Right lobe of liver (tissue), 6 donors: ENCODE data around the gene SKP2. TPM values are rescaled to one million over a fixed set of nuclear protein-coding genes. Genes with fewer than 3 reads are reported as not detected.
"Not testable (repeated sequence)": the region's sequence is repeated elsewhere in the genome, so short reads cannot be mapped to it uniquely, and the experiment has no call there.

Experiments
- ATAC-seq, 4 donors: fragments of 200-7000 bp; cut with Tn5 transposase; one replicate each; pipeline ENCODE4 v1.9.1; 2020; ENCODE audit warnings: mild to moderate bottlenecking in 4 of 4, moderate library complexity in 4 of 4
- DNase-seq, 3 donors: peaks; one replicate each; pipeline ENCODE4 v3.0.0-alpha.2; 2020
- H3K27ac ChIP-seq, 3 donors: fragments of 200-600 bp; one replicate each; pipeline ENCODE4 v1.8.0; 2022
- H3K27me3 ChIP-seq, 2 donors: fragments of 200-600 bp; one replicate each; pipeline ENCODE4 v1.8.0; 2022
- H3K36me3 ChIP-seq, 4 donors: fragments of 200-600 bp; sonication (generic) in 1 of 4; one replicate each; pipeline versions ENCODE4 v1.5.1 to v1.8.0; 2017 to 2022; ENCODE audit warnings: control low read depth in 1 of 4
- H3K4me1 ChIP-seq, 4 donors: fragments of 200-600 bp; sonication (generic) in 1 of 4; one replicate each; pipeline versions ENCODE4 v1.5.1 to v1.8.0; 2017 to 2022; ENCODE audit warnings: control low read depth in 1 of 4
- H3K4me3 ChIP-seq, 3 donors: fragments of 200-600 bp; one replicate each; pipeline ENCODE4 v1.8.0; 2022
- H3K9me3 ChIP-seq, 4 donors: fragments of 200-600 bp; sonication (generic) in 1 of 4; one replicate each; pipeline versions ENCODE4 v1.5.1 to v1.8.0; 2017 to 2022; ENCODE audit warnings: control low read depth in 1 of 4
- POLR2A ChIP-seq: fragments of 450-650 bp; IDR thresholded peaks from one replicate; pipeline ENCODE4 v1.6.1; 2017; ENCODE audit warnings: antibody characterized with exemption, mild to moderate bottlenecking
- WGBS: methylation state at CpG from one replicate; pipeline ENCODE4 v1.1.6; 2018; ENCODE audit warnings: low coverage, low lambda C conversion rate; ENCODE audit not compliant: insufficient coverage; ENCODE audit errors: missing lambda C conversion rate; 5-methylcytosine and 5-hydroxymethylcytosine counted together
- intact Hi-C, 2 donors: fragments of 100-400 bp; cut with DNase I; formaldehyde crosslinking; loops; one replicate each; pipeline versions ENCODE4 v1.11.2 to v1.14.1; 2022
- total RNA-seq, 6 experiments: library from RNA; depleted of rRNA in 2 of 6; stranded (reverse); fragments of >200 nt in 2 of 6; fragmentation: NEBNext Ultra II Directional in 3 of 6; extraction: Animal tissue kit (Norgen Biotek cat#: 25700) in 3 of 6; gene quantifications; one replicate each; pipeline versions ENCODE4 v1.1.0 to v1.2.4, GENCODE V29; 2016 to 2023
- TF ChIP-seq, protein P1 (sequence below), 4 donors: fragments of 200-600 bp in 3 of 4; fragments of 450-650 bp in 1 of 4; IDR thresholded peaks; one replicate each; pipeline versions ENCODE4 v1.5.1 to v1.8.0; 2016 to 2022; ENCODE audit warnings: antibody characterized with exemption in 4 of 4, mild to moderate bottlenecking in 2 of 4
- donor health status: DM: no; HTN: yes; CAD: no.
- donor health status: DM: no; HTN: no; CAD: no.
- donor health status: DM: no; HTN: no; CAD: no.
- donor health status: DM: no; HTN: yes; CAD: no.
- donor health status: DM: no; HTN: yes; CAD: no.

Gene SKP2
- total RNA-seq, 6 experiments from 2014 or later = 11.8 to 25.0 (median 17.3) TPM

DNA sequence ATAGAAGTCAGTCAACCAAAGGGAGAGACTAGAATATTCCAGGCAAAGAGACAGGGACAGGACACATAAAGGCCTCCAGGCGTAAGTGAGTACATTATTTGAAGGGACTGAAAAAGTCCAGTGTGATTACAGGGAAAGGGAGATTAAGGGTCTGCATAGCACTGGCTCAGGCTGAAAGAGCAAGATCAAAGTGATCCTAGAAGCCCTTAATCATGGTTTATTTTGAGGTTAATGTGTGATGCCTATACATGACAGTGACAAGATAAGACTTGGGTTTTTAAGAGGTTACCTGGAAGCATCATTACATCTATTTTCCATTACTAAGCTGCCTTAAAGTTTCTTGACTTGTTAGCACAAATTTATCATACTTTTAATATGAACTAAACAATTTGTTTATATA lies 26.0 kb upstream of the SKP2 start:
- DNase-seq (no peak), ATAC-seq (no peak)
- H3K4me1 ChIP-seq = no peaks in the 10 kb centered on the region
- peaks cover 0 to 4% (median 0%) of the 10 kb centered on the region in 4 donors for H3K36me3 ChIP-seq
- H3K27me3 ChIP-seq = no peaks in the 10 kb centered on the region
- H3K9me3 ChIP-seq = no peaks in the 10 kb centered on the region
- H3K27ac ChIP-seq = no peak overlapping the region
- H3K4me3 ChIP-seq = no peak overlapping the region
- whole genome bisulfite sequencing = 100% methylated on average over 1 of the region's 1 CpG
- intact Hi-C loops = no loop called here
- TF ChIP-seq, protein P1, sequence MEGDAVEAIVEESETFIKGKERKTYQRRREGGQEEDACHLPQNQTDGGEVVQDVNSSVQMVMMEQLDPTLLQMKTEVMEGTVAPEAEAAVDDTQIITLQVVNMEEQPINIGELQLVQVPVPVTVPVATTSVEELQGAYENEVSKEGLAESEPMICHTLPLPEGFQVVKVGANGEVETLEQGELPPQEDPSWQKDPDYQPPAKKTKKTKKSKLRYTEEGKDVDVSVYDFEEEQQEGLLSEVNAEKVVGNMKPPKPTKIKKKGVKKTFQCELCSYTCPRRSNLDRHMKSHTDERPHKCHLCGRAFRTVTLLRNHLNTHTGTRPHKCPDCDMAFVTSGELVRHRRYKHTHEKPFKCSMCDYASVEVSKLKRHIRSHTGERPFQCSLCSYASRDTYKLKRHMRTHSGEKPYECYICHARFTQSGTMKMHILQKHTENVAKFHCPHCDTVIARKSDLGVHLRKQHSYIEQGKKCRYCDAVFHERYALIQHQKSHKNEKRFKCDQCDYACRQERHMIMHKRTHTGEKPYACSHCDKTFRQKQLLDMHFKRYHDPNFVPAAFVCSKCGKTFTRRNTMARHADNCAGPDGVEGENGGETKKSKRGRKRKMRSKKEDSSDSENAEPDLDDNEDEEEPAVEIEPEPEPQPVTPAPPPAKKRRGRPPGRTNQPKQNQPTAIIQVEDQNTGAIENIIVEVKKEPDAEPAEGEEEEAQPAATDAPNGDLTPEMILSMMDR (IDR thresholded peaks at IDR 0.05) = no peak

DNA sequence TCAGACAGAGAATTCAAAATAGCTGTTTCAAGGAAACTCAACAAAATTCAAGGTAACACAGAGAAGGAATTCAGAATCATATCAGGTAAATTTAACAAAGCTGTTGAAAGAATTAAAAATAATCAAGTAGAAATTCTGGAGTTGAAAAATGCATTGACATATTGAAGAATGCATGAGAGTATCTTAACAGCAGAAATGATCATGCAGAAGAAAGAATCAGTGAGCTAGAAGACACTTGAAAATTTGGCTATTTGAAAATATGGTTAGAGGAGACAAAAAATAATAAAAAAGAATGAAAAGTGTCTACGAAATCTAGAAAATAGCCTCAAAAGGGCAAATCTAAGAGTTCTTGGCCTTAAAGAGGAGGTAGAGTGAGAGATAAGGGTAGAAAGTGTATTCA lies 23.1 kb upstream of the SKP2 start:
- intact Hi-C loops = no loop called here
- TF ChIP-seq, protein P1 (IDR thresholded peaks at IDR 0.05) = no peak
- no peak for TF ChIP-seq POLR2A
- 100% methylated on average over 1 of the region's 1 CpG for WGBS

DNA sequence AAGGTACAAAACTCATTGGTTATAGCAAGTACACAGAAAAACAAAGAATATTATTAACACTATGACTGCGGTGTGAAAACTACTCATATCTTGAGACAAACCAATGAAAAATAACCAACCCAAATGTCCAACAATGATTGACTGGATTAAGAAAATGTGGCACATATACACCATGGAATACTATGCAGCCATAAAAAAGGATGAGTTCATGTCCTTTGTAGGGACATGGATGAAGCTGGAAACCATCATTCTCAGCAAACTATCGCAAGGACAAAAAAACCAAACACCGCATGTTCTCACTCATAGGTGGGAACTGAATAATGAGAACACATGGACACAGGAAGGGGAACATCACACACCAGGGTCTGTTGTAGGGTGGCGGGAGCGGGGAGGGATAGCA lies 22.2 kb upstream of the SKP2 start:
- H3K9me3 ChIP-seq, DNase-seq, H3K4me1 ChIP-seq, H3K4me3 ChIP-seq, ATAC-seq, H3K27me3 ChIP-seq, H3K36me3 ChIP-seq, intact Hi-C loops, H3K27ac ChIP-seq: not testable (repeated sequence)
- 94% methylated on average over 3 of the region's 5 CpGs for WGBS

More for the DNA sequence above, 23.1 kb upstream of the SKP2 start:
- no peaks in the 10 kb centered on the region for H3K9me3 ChIP-seq
- no peak overlapping the region for H3K27ac ChIP-seq
- no peak overlapping the region for H3K4me3 ChIP-seq
- no peak for ATAC-seq
- no peaks in the 10 kb centered on the region for H3K4me1 ChIP-seq
- no peak for DNase-seq
- H3K27me3 ChIP-seq = no peaks in the 10 kb centered on the region
- H3K36me3 ChIP-seq = no peaks in the 10 kb centered on the region

DNA sequence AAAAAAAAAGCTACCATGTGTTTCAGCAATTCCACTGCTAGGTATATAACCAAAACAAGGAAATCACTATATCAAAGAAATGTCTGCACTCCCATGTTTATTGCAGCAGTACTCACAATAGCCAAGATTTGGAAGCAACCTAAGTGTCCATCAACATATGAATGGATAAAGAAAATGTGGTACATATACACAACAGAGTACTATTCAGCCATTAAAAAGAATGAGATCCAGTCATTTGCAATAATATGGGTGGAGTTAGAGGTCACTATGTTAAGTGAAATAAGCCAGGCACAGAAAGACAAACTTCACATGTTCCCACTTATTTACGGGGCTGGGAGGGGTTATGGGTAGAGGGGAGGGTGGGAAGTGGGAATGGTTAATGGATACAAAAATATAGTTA lies 18.9 kb upstream of the SKP2 start:
- ATAC-seq, H3K4me3 ChIP-seq, DNase-seq, H3K27ac ChIP-seq, intact Hi-C loops, H3K9me3 ChIP-seq, H3K27me3 ChIP-seq, H3K4me1 ChIP-seq: not testable (repeated sequence)
- 86% methylated on average over 1 of the region's 1 CpG for WGBS
- peaks cover 0 to 18% (median 4%) of the 10 kb centered on the region in 4 donors for H3K36me3 ChIP-seq

DNA sequence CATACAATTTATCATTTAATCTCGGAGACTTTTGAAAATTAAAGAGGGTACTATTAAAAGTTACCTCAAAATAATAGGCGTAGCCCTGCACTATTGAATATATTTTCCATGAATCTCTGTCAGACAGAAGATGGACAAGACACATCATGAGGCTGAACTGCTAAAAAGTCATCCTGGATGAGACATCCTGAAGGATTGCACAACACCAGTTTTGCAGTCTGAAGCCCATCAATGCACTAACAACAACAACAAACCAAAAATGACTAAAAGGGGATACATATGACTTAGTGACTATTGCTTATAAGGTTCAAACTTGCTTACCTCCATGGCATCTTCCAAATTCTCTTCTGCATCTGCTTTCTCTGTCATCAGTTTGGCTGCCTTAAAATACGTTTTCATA lies 15.9 kb upstream of the SKP2 start:
- TF ChIP-seq POLR2A = no peak
- TF ChIP-seq, protein P1 (IDR thresholded peaks at IDR 0.05) = no peak
- intact Hi-C loops = no loop called here
- Histone ChIP-seq H3K27me3 (no peaks in the 10 kb centered on the region), H3K9me3 (no peaks in the 10 kb centered on the region), H3K4me1 (no peaks in the 10 kb centered on the region), H3K4me3 (no peak overlapping the region), H3K36me3 (peaks cover 0 to 22% (median 4%) of the 10 kb centered on the region in 4 donors), H3K27ac (no peak overlapping the region)
- ATAC-seq (no peak), DNase-seq (no peak)
- WGBS = 100% methylated on average over 3 of the region's 3 CpGs

DNA sequence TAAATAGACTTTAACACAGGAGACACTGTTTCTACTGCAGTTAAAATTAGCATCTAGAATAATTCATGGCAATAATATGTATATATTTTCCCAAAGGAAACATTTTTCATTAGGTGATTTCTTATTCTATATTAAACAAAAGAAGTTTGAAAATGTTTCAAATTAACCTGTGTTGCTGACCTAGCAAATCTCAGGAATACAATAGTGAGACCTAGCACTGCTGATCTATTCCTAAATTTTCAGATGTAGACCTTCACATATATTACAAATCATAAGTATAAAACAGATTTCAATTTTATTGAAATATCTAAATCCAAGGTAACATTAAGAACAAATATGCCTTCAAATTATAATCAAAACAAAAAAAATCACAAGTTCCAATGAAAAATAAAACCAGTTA lies 15.3 kb upstream of the SKP2 start:
- Histone ChIP-seq H3K4me3 (no peak overlapping the region), H3K27ac (no peak overlapping the region), H3K27me3 (no peaks in the 10 kb centered on the region), H3K36me3 (peaks cover 0 to 22% (median 4%) of the 10 kb centered on the region in 4 donors), H3K9me3 (no peaks in the 10 kb centered on the region), H3K4me1 (no peaks in the 10 kb centered on the region)
- intact Hi-C loops = no loop called here
- ATAC-seq = no peak
- no peak for TF ChIP-seq POLR2A
- no peak for DNase-seq
